ENCODE data around the gene DYNLT4. TPM values are rescaled to one million over a fixed set of nuclear protein-coding genes. Genes with fewer than 3 reads are reported as not detected.

Gene DYNLT4
- total RNA-seq, 1 experiment from 2014 or later, result 0.31 TPM

DNA sequence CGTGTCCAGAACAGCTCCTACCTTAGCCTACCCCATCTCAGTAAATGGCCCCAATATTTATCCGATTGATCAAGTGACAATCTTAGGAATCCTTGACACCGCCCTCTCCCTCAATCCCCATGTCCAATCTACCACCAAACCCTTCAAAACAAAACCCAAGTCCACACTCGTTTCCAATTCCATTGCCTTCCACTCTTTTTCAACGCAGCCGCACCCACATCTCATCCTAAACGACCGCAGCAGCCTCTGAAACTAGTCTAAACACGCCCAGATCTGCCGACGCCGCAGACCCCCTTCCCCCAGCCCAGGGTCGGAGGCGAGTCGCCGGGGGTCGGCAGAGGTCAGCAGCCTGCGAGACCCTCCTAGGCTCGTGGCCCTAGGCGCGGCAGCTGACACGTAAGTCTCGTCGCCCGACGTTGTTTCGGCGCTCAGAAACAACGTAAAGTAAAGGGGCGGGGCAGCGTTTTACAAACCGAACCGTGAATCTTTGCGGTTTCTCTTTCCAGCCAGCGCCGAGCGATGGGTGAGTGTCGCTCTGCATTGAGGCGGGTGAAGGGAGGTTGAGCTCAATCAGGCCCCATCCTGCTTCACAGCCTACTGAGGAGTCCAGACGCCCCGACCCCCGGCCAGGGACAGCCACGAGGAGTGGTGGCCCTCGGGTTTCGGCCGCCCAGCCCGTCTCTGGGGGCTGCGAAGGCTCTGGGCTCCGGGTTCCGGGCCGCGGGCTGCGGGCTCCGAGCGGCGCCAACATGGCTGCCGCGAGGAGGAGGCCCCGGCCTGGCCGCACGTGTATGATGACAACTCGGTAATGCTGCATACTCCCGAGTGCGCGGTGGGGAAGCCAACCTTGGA lies 31.8 kb downstream of the DYNLT4 start, which contains the start of gene RPS8 (continued):
- TF ChIP-seq, protein P1, sequence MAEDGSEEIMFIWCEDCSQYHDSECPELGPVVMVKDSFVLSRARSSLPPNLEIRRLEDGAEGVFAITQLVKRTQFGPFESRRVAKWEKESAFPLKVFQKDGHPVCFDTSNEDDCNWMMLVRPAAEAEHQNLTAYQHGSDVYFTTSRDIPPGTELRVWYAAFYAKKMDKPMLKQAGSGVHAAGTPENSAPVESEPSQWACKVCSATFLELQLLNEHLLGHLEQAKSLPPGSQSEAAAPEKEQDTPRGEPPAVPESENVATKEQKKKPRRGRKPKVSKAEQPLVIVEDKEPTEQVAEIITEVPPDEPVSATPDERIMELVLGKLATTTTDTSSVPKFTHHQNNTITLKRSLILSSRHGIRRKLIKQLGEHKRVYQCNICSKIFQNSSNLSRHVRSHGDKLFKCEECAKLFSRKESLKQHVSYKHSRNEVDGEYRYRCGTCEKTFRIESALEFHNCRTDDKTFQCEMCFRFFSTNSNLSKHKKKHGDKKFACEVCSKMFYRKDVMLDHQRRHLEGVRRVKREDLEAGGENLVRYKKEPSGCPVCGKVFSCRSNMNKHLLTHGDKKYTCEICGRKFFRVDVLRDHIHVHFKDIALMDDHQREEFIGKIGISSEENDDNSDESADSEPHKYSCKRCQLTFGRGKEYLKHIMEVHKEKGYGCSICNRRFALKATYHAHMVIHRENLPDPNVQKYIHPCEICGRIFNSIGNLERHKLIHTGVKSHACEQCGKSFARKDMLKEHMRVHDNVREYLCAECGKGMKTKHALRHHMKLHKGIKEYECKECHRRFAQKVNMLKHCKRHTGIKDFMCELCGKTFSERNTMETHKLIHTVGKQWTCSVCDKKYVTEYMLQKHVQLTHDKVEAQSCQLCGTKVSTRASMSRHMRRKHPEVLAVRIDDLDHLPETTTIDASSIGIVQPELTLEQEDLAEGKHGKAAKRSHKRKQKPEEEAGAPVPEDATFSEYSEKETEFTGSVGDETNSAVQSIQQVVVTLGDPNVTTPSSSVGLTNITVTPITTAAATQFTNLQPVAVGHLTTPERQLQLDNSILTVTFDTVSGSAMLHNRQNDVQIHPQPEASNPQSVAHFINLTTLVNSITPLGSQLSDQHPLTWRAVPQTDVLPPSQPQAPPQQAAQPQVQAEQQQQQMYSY (CRISPR knock-in tag; IDR thresholded peaks at IDR 0.05), result no peak
- no peak for TF ChIP-seq JAZF1 (CRISPR knock-in tag; IDR thresholded peaks at IDR 0.05)
- peak; percentile 97 for TF ChIP-seq MAX (CRISPR knock-in tag; IDR thresholded peaks at IDR 0.05)
- TF ChIP-seq USF2 (CRISPR knock-in tag; IDR thresholded peaks at IDR 0.05), result peak; percentile 75
- TF ChIP-seq ATF6 (CRISPR knock-in tag; IDR thresholded peaks at IDR 0.05), result no peak
- TF ChIP-seq JUN (CRISPR knock-in tag; IDR thresholded peaks at IDR 0.05), result peak; percentile 59; the same call in 1 of the 2 replicates
- TF ChIP-seq, protein P2, sequence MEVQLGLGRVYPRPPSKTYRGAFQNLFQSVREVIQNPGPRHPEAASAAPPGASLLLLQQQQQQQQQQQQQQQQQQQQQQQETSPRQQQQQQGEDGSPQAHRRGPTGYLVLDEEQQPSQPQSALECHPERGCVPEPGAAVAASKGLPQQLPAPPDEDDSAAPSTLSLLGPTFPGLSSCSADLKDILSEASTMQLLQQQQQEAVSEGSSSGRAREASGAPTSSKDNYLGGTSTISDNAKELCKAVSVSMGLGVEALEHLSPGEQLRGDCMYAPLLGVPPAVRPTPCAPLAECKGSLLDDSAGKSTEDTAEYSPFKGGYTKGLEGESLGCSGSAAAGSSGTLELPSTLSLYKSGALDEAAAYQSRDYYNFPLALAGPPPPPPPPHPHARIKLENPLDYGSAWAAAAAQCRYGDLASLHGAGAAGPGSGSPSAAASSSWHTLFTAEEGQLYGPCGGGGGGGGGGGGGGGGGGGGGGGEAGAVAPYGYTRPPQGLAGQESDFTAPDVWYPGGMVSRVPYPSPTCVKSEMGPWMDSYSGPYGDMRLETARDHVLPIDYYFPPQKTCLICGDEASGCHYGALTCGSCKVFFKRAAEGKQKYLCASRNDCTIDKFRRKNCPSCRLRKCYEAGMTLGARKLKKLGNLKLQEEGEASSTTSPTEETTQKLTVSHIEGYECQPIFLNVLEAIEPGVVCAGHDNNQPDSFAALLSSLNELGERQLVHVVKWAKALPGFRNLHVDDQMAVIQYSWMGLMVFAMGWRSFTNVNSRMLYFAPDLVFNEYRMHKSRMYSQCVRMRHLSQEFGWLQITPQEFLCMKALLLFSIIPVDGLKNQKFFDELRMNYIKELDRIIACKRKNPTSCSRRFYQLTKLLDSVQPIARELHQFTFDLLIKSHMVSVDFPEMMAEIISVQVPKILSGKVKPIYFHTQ (CRISPR knock-in tag; IDR thresholded peaks at IDR 0.05), result no peak
- no peak for TF ChIP-seq HMGA2 (CRISPR knock-in tag; IDR thresholded peaks at IDR 0.05)
- peak; percentile 73 for TF ChIP-seq HMGXB4 (CRISPR knock-in tag; IDR thresholded peaks at IDR 0.05)
- peak; percentile 94; the same call in 1 of the 2 replicates for TF ChIP-seq CREB1 (CRISPR knock-in tag; IDR thresholded peaks at IDR 0.05)
- TF ChIP-seq, protein P3, sequence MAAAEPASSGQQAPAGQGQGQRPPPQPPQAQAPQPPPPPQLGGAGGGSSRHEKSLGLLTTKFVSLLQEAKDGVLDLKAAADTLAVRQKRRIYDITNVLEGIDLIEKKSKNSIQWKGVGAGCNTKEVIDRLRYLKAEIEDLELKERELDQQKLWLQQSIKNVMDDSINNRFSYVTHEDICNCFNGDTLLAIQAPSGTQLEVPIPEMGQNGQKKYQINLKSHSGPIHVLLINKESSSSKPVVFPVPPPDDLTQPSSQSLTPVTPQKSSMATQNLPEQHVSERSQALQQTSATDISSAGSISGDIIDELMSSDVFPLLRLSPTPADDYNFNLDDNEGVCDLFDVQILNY (CRISPR knock-in tag; IDR thresholded peaks at IDR 0.05), result no peak
- TF ChIP-seq, protein P4, sequence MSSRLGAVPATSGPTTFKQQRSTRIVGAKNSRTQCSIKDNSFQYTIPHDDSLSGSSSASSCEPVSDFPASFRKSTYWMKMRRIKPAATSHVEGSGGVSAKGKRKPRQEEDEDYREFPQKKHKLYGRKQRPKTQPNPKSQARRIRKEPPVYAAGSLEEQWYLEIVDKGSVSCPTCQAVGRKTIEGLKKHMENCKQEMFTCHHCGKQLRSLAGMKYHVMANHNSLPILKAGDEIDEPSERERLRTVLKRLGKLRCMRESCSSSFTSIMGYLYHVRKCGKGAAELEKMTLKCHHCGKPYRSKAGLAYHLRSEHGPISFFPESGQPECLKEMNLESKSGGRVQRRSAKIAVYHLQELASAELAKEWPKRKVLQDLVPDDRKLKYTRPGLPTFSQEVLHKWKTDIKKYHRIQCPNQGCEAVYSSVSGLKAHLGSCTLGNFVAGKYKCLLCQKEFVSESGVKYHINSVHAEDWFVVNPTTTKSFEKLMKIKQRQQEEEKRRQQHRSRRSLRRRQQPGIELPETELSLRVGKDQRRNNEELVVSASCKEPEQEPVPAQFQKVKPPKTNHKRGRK (CRISPR knock-in tag; IDR thresholded peaks at IDR 0.05; ENCODE audit: borderline replicate concordance), result no peak
- TF ChIP-seq RORB (CRISPR knock-in tag; IDR thresholded peaks at IDR 0.05), result no peak
- peak; percentile 70; the same call in 1 of the 2 replicates for TF ChIP-seq SMAD3 (CRISPR knock-in tag; IDR thresholded peaks at IDR 0.05; ENCODE audit: borderline replicate concordance)
- TF ChIP-seq, protein P5, sequence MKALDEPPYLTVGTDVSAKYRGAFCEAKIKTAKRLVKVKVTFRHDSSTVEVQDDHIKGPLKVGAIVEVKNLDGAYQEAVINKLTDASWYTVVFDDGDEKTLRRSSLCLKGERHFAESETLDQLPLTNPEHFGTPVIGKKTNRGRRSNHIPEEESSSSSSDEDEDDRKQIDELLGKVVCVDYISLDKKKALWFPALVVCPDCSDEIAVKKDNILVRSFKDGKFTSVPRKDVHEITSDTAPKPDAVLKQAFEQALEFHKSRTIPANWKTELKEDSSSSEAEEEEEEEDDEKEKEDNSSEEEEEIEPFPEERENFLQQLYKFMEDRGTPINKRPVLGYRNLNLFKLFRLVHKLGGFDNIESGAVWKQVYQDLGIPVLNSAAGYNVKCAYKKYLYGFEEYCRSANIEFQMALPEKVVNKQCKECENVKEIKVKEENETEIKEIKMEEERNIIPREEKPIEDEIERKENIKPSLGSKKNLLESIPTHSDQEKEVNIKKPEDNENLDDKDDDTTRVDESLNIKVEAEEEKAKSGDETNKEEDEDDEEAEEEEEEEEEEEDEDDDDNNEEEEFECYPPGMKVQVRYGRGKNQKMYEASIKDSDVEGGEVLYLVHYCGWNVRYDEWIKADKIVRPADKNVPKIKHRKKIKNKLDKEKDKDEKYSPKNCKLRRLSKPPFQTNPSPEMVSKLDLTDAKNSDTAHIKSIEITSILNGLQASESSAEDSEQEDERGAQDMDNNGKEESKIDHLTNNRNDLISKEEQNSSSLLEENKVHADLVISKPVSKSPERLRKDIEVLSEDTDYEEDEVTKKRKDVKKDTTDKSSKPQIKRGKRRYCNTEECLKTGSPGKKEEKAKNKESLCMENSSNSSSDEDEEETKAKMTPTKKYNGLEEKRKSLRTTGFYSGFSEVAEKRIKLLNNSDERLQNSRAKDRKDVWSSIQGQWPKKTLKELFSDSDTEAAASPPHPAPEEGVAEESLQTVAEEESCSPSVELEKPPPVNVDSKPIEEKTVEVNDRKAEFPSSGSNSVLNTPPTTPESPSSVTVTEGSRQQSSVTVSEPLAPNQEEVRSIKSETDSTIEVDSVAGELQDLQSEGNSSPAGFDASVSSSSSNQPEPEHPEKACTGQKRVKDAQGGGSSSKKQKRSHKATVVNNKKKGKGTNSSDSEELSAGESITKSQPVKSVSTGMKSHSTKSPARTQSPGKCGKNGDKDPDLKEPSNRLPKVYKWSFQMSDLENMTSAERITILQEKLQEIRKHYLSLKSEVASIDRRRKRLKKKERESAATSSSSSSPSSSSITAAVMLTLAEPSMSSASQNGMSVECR (CRISPR knock-in tag; IDR thresholded peaks at IDR 0.05; ENCODE audit: borderline replicate concordance), result peak; percentile 79; the same call in 1 of the 2 replicates
- no peak for TF ChIP-seq ERG (CRISPR knock-in tag; IDR thresholded peaks at IDR 0.05)

All from WTC11 (cell line).